Calu3 (cell line): ENCODE measurements around the gene SKI. TPM values are rescaled to one million over a fixed set of nuclear protein-coding genes. Genes with fewer than 3 reads are reported as not detected.

Experiments used
- BruUV-seq: library from RNA; stranded (reverse); fragments of 400-500 nt; replicated peaks from 2 replicates; lab custom pipeline; 2021; lab: Mats Ljungman, UMichigan
- CTCF ChIA-PET: fragments of 300-600 bp; sonication (Branson Sonifier 250); formaldehyde crosslinking; loops from one replicate; lab custom pipeline; 2022; ENCODE audit warnings: antibody characterized with exemption; lab: Charles Lee
- DNase-seq: peaks from one replicate; pipeline ENCODE4 v3.0.0; 2022
- H3K27ac Mint-ChIP-seq: one replicate; pipeline ENCODE4 v1.8.0; 2022; ENCODE audit warnings: mixed read lengths; ENCODE audit not compliant: unreplicated experiment
- H3K27me3 Mint-ChIP-seq: one replicate; pipeline ENCODE4 v1.8.0; 2022; ENCODE audit warnings: mixed read lengths; ENCODE audit not compliant: unreplicated experiment
- H3K36me3 Mint-ChIP-seq: one replicate; pipeline ENCODE4 v1.8.0; 2022; ENCODE audit warnings: mild to moderate bottlenecking, moderate library complexity, mixed read lengths; ENCODE audit not compliant: insufficient read depth, unreplicated experiment
- H3K4me1 Mint-ChIP-seq: one replicate; pipeline ENCODE4 v1.8.0; 2022; ENCODE audit warnings: mild to moderate bottlenecking, low read depth, mixed read lengths; ENCODE audit not compliant: unreplicated experiment
- H3K4me3 Mint-ChIP-seq: one replicate; pipeline ENCODE4 v1.8.0; 2022; ENCODE audit warnings: mild to moderate bottlenecking, low read depth, moderate library complexity, mixed read lengths; ENCODE audit not compliant: unreplicated experiment
- H3K9me3 Mint-ChIP-seq: one replicate; pipeline ENCODE4 v1.8.0; 2022; ENCODE audit warnings: low read depth, mixed read lengths; ENCODE audit not compliant: unreplicated experiment
- intact Hi-C: fragments of 100-400 bp; cut with micrococcal nuclease; formaldehyde crosslinking; loops from one replicate; pipeline ENCODE4 v1.10.0; 2022; ENCODE audit not compliant: unreplicated experiment
- total RNA-seq: library from RNA; stranded (reverse); gene quantifications from 2 replicates; pipeline ENCODE4 v1.2.3, GENCODE V29; 2022
- TF ChIP-seq, protein P1 (sequence below): fragments of 200-600 bp; IDR thresholded peaks from one replicate; pipeline ENCODE4 v1.8.0; 2022; ENCODE audit warnings: antibody characterized with exemption; ENCODE audit not compliant: unreplicated experiment

SKI gene
- total RNA-seq, 1 experiment from 2014 or later = 33.8 TPM

DNA sequence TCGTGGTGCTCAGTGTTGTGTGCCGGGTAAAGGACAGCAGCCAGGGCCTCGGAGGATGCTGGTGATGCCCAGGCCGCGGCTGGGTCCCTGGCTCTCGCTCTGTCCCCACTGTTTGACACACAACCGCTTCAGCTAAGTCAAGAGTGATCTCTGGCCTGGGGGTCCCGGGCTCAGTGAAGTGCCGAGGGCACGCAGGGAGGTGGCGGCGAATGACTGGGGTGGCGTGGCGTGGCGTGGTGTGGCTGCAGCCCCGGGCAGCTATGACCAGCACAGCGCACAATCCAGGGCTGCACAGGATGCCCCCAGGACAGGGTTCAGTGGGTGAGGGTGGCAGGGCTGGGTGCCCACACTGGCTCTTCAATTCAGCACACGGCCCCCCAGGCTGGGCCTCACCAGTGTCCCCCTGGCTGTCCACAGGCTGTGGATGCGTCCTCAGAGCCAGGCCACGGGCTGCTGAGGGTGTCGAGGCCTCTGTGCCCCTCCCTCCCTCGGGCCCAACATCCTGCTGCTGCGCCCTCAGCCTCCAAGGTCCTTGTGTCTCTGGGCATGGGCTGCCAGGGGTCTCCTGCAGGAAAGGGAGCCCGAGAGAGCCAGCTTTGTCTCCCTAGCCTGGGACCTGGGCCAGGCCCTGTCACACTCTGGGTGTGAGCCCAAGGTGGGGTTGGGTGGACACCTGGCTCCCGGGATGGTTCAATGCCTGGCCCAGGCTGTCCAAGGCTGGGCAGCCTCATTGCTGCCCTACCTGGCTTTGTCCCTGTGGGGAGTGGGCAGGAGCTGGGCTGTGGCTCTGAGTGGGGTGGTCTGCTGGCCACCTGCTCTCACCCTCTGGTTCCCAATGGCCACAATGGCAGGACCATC lies 12.0 kb upstream of the SKI start:
- H3K4me3 Mint-ChIP-seq = no peak overlapping the region
- no peaks in the 10 kb centered on the region for H3K27me3 Mint-ChIP-seq
- H3K9me3 Mint-ChIP-seq = peaks cover 4% of the 10 kb centered on the region
- intact Hi-C loops = no loop called here
- no peak overlapping the region for H3K27ac Mint-ChIP-seq
- BruUV-seq = no TSS peak
- H3K4me1 Mint-ChIP-seq = no peaks in the 10 kb centered on the region
- peaks cover 6% of the 10 kb centered on the region for H3K36me3 Mint-ChIP-seq
- TF ChIP-seq, protein P1, sequence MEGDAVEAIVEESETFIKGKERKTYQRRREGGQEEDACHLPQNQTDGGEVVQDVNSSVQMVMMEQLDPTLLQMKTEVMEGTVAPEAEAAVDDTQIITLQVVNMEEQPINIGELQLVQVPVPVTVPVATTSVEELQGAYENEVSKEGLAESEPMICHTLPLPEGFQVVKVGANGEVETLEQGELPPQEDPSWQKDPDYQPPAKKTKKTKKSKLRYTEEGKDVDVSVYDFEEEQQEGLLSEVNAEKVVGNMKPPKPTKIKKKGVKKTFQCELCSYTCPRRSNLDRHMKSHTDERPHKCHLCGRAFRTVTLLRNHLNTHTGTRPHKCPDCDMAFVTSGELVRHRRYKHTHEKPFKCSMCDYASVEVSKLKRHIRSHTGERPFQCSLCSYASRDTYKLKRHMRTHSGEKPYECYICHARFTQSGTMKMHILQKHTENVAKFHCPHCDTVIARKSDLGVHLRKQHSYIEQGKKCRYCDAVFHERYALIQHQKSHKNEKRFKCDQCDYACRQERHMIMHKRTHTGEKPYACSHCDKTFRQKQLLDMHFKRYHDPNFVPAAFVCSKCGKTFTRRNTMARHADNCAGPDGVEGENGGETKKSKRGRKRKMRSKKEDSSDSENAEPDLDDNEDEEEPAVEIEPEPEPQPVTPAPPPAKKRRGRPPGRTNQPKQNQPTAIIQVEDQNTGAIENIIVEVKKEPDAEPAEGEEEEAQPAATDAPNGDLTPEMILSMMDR = no peak
- no peak for DNase-seq
- CTCF ChIA-PET = no interaction called here

DNA sequence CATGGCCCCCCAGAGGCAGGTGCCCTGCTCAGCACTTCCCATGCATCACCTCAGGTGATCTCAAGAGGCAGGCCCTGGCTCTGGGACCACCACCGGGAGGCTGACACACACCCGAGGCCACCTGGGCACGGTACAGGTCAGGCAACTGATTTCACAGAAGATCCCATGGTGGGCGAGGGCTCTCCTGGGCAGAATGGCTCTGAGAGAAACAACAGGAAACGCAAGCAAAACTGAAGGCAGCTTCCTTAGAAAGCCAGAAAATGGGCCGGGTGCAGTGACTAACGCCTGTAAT lies 11.4 kb upstream of the SKI start:
- BruUV-seq = no TSS peak
- intact Hi-C loops = no loop called here
- H3K27me3 Mint-ChIP-seq = no peaks in the 10 kb centered on the region
- no peak for DNase-seq
- no peak overlapping the region for H3K4me3 Mint-ChIP-seq
- H3K36me3 Mint-ChIP-seq = peaks cover 6% of the 10 kb centered on the region
- no peak overlapping the region for H3K27ac Mint-ChIP-seq
- CTCF ChIA-PET = no interaction called here
- H3K4me1 Mint-ChIP-seq = no peaks in the 10 kb centered on the region
- TF ChIP-seq, protein P1 = no peak
- peaks cover 4% of the 10 kb centered on the region for H3K9me3 Mint-ChIP-seq

DNA sequence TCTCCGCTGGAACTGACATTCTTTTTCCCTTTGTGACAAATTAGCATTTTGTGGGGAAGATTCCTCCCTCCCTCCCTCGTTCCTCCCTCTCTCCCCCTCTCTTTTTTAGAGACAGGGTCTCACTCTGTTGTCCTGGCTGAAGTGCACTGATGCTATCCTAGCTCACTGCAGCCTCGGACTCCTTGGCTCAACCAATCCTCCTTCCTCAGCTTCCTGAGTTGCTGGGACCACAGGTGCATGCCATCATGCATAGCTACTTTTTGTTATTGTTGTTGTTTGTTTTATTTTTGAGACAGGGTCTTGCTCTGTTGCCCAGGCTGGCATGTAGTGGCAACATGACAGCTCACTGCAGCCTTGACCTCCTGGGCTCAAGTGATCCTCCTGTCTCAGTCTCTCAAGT lies 6.8 kb upstream of the SKI start:
- Mint-ChIP-seq H3K4me3 (no peak overlapping the region), H3K27me3 (no peaks in the 10 kb centered on the region), H3K36me3 (peaks cover 3% of the 10 kb centered on the region), H3K27ac (no peak overlapping the region), H3K9me3 (peaks cover 4% of the 10 kb centered on the region), H3K4me1 (no peaks in the 10 kb centered on the region)
- intact Hi-C loops = no loop called here
- no peak for DNase-seq
- CTCF ChIA-PET = interaction anchor here (0.7 to 1.3 kb wide), 2 partner anchors 12 to 218 kb away, joined by 3 to 7 read pairs; partner anchors contain the start of gene CFAP74
- no TSS peak for BruUV-seq
- TF ChIP-seq, protein P1 = no peak

DNA sequence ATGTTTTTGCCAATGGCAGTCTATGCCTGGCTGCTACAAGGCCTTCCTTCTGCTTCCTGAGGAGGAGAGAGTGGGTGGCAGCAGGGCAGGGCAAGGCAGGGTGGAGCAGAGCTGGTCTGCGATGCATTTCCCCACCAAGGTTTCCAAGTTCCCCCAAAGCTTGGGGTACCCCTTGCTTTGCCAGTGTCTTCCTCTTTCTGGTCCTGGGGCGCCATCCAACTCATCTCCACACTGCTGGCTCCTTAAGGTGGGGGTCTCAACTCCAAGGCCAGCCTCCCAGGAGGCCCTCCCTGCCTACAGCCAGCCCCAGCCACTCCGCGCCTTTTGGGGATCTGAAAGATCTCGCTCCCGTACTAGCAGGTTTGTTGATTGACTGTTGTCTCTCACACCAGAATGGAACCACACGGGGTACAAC lies 3.9 kb upstream of the SKI start:
- BruUV-seq = no TSS peak
- H3K4me1 Mint-ChIP-seq = no peaks in the 10 kb centered on the region
- TF ChIP-seq, protein P1 = no peak
- H3K27me3 Mint-ChIP-seq = no peaks in the 10 kb centered on the region
- H3K36me3 Mint-ChIP-seq = peaks cover 21% of the 10 kb centered on the region
- no peak overlapping the region for H3K27ac Mint-ChIP-seq
- H3K4me3 Mint-ChIP-seq = no peak overlapping the region
- intact Hi-C loops = no loop called here
- CTCF ChIA-PET = no interaction called here
- H3K9me3 Mint-ChIP-seq = no peaks in the 10 kb centered on the region
- DNase-seq = no peak
